ENCODE measurements around the gene PCSK9.

DNA sequence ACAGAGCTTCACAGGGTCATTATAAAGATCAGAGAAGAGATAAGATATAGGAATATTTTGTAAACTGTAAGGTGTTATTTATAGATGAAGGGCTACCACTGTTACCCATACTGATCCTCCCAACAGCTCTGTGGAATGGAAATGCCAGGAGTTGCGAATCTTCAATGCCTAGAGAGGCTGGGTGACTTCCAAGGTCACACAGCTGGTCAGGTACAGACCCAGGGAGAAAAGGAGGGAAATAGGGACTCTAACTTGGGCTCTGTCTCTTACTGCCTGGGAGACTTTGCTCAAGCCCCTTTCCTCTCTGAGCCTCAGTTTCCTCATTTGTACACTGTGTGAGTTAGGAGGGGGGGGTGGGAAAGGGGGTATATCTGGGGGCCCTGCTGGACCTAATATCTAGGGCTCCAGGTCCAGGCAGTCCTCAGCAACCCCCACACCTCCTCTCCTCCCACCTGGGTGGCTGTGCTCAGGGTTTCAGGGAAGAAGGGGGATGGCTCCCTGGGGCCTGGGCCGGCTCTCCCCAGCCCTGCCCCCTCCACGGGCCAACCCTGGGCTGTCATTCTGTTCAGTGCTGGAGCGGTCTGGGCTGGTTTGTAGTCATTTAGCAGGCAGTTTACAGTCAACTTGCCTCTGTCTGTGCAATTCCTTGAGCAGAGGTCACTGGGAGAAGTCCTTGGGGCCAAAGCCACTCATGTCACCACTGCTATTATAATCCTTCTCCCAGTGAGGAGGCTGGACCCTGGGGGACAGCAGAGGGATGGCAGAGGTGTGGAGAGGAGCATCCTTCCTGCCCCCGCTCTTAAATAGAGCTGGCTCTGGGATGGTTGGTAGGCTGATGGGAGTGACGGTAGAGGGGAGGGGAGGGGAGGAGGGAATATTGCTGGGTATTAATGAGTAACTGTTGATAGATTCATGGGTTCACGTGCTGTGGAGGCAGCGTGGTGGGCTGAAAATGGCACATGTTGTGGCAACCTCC, 39.0 kb upstream of the PCSK9 start:
- TF ChIP-seq NFE2L2 (IDR thresholded peaks at IDR 0.05; ENCODE audit: low read depth, low read length) (no peak), RFX5 (IDR thresholded peaks at IDR 0.05; ENCODE audit: low read depth, low read length) (no peak), MAZ (IDR thresholded peaks at IDR 0.05; ENCODE audit: borderline replicate concordance, low read depth, low read length) (no peak)
- TF ChIP-seq, protein P1, sequence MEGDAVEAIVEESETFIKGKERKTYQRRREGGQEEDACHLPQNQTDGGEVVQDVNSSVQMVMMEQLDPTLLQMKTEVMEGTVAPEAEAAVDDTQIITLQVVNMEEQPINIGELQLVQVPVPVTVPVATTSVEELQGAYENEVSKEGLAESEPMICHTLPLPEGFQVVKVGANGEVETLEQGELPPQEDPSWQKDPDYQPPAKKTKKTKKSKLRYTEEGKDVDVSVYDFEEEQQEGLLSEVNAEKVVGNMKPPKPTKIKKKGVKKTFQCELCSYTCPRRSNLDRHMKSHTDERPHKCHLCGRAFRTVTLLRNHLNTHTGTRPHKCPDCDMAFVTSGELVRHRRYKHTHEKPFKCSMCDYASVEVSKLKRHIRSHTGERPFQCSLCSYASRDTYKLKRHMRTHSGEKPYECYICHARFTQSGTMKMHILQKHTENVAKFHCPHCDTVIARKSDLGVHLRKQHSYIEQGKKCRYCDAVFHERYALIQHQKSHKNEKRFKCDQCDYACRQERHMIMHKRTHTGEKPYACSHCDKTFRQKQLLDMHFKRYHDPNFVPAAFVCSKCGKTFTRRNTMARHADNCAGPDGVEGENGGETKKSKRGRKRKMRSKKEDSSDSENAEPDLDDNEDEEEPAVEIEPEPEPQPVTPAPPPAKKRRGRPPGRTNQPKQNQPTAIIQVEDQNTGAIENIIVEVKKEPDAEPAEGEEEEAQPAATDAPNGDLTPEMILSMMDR (conservative IDR thresholded peaks at IDR 0.05; ENCODE audit: low read depth, low read length) = no peak

Measured in IMR-90 (cell line).